ENCODE measurements around the gene ZNF396.

ZNF396 gene

DNA sequence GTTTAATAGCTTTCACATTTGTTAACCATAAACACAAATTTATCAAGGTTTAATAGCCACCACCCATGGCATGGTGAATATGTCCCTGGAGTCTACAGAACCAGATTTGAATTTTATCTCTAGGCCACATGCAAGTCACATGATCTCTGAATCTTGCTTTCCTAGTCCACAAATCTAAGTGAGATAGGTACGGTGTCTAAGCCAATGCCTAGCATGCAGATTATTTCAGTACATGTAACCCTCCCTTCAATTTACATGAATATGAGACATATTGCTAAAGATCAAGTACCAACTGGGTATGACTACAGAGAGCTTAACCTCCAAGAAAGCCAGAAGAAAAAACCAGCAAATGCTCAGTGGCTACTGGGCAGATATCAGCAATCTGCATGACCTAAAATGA, 42.9 kb downstream of the ZNF396 start:
- no peak for DNase-seq

DNA sequence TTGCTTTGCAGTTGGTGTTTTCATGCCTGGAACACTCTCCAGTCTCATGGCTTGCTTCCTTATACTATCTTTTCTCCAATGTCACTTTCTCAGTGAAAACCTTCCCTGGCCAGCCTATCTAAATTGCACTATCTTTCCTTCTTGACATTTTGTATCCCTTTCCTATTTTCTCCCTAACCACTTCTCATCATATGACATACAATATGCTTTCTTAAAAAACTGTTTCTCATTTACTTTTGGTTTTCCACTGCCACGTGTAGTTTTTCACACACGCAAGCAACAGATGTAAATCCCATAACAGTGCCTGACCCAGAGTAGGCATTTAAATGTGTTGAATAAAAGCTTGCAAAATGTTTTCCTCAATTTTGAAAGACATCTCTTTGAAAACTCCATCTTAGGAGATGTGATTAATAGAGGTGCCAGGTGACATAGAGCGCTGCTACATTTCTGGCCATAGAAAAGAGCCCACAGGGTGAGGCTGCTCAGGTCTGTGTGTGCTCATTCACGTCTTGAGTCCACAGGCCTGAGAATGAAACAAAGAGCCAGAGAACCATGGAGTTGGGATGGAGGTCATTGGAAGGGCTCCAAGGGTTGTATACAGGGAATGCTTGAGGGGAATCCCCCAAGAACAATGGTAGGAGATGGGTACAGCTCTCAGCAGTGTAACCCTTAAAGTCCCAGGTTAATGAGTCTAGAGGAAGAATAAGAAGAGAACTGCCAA, 45.6 kb downstream of the ZNF396 start:
- DNase-seq, result no peak

DNA sequence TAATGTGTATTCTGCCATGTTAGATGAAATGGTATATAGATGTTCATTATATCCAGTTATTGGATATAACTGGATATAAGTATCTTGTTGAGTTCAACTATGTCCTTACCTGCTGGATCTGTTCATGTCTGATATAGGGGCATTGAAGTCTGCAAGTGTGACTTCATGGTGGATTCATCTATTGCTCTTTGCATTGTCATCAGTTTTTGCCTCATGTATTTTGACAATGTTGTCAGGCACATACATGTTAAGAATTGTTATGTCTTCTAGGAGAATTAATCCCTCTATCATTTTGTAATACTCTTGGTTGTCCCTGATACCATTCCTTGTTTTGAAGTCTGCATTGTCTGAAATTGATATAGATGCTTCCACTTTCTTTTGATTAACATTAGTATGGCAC, 48.3 kb downstream of the ZNF396 start:
- no peak for DNase-seq

DNA sequence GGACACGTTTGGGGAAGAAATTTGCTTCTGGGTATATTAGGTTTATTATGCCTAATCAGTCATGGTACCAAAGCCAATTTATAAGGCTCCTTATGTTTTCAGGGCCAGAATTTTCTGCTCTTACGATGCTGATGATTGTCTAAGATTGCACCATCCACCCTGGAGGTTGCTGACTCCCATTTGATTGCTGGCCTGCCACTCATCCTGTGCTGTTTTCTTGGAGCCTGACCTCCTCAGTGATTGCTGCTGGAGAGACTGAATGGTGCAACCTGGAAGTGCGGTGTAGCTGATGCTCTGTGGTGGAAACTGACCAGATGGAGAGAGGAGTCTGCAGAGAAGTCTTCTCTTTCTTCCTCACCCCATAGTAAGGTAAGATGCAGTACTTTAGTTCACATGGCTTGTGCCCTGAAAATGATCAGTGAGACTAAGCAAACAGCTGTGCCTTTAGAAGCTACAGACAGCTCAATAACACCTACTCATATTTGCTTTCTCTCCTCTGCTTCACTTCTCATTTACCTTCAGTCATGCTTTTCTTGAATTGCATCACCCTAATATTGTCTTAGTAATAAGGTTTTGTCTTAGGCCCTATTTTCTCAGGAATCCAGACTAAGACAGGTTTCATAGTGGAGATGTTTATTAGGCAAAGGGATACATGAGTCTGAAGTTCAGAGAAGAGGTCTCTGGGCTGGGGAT, 50.3 kb downstream of the ZNF396 start:
- DNase-seq, result no peak

DNA sequence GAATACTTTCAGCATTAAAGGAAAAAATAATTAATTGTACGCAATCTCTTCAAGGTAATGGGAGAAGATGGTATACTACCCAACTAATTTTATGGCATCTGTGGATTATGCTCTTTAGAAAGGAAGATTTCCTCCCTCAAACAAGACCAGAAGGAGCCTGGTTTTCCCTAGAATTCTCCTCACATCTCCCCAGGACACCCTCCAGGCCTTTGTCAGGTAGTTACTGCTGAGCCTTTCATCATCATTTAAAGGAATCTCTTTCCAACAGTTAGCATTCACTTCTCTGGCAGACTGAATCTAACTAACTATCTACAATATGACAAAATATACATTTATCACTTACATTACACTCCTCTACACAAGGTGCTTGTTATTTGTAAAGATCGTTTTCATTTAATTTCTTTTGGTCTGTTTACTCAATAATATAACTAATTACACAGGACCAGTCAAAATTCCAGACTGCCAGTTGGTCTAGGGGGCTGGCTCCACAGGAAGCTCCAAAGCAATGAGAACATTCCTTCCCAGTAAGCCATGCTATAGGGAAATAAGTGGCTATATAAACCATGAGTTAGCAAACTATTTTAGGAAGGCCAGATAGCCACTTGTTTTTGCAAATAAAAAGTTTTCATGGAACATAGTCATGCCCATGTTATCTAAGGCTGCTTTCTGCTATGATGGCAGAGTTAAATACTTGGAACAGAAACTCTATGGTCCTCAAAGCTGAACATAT, 52.0 kb downstream of the ZNF396 start:
- DNase-seq, result no peak

DNA sequence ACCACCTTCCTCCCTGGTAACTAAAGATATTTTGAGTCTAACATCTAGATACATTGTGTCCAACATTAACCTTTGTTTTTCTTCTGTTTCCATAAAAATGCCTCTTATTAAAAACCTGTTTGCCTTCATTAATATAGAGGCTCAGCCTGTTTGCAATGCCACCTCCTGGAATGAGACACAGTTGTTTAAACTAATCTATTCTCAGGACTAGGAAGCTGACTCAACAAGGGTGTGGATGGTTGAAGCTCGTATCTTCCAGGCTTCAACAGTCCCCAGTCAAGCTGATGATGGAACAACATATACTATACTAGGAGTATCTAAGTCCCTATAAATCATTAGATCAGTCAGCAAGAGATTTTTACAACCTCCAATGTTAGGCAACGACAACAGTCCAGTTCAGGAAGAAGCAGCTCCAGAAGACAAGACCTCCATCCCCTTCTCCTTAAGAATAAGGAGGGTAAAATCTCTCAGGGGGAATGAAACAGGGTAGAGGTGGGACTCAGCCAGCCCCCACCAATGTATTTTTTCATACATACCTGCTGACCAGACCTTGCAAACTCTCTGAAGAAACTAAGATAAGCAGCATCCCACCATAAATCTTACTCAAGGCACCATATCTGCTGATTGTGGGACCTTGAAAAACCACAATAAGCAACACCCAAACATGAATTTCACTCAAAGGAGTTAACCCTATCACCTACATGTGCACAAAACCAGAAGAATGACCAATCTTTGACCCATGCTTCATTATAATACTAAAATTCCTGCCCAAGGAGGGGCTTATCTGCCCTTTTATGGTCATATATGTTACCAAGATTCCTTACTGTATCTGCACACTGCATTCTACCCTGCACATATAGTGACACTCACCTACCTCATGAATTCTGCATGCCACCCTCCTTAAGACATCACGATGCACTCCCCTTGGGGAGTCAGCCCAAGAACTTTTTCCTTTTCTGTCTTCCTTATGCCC, 54.4 kb downstream of the ZNF396 start:
- DNase-seq, result no peak
